Measurements from ENCODE around the gene LAT.

Gene LAT

GRCh38 chr16:28985211-28986041 lies 574 bp downstream of the LAT start:
- peaks cover 33% of the 10 kb centered on the region for H3K36me3 ChIP-seq
- H3K9me3 ChIP-seq (ENCODE audit: severe bottlenecking): peaks cover 3% of the 10 kb centered on the region
- H3K27me3 ChIP-seq (ENCODE audit: insufficient read depth, low read depth, severe bottlenecking): no peaks in the 10 kb centered on the region
- H3K4me3 ChIP-seq (ENCODE audit: low read depth, low read length): no peak overlapping the region
- no peak for DNase-seq
- no peak for TF ChIP-seq CTCF (IDR thresholded peaks at IDR 0.05; ENCODE audit: low read depth, low read length)
- H3K27ac ChIP-seq: no peak overlapping the region

- no peak for TF ChIP-seq CTCF (IDR thresholded peaks at IDR 0.05; ENCODE audit: low read depth, low read length)
- Histone ChIP-seq H3K4me3 (ENCODE audit: low read depth, low read length) (no peak overlapping the region), H3K36me3 (peaks cover 30% of the 10 kb centered on the region), H3K27me3 (ENCODE audit: insufficient read depth, low read depth, severe bottlenecking) (no peaks in the 10 kb centered on the region), H3K27ac (no peak overlapping the region), H3K9me3 (ENCODE audit: severe bottlenecking) (peaks cover 3% of the 10 kb centered on the region)
- DNase-seq: no peak
These were observed 1.2 kb downstream of the LAT start for GRCh38 chr16:28986046-28986445.

- H3K27ac ChIP-seq: no peak overlapping the region
- no peaks in the 10 kb centered on the region for H3K27me3 ChIP-seq (ENCODE audit: insufficient read depth, low read depth, severe bottlenecking)
- no peak overlapping the region for H3K4me3 ChIP-seq (ENCODE audit: low read depth, low read length)
- DNase-seq: no peak
- no peak for TF ChIP-seq CTCF (IDR thresholded peaks at IDR 0.05; ENCODE audit: low read depth, low read length)
- peaks cover 3% of the 10 kb centered on the region for H3K9me3 ChIP-seq (ENCODE audit: severe bottlenecking)
- H3K36me3 ChIP-seq: peaks cover 25% of the 10 kb centered on the region
These were observed 1.6 kb downstream of the LAT start for GRCh38 chr16:28986492-28986891.

- DNase-seq: no peak
- peaks cover 17% of the 10 kb centered on the region for H3K36me3 ChIP-seq
- H3K4me3 ChIP-seq (ENCODE audit: low read depth, low read length): no peak overlapping the region
- TF ChIP-seq CTCF (IDR thresholded peaks at IDR 0.05; ENCODE audit: low read depth, low read length): no peak
- no peaks in the 10 kb centered on the region for H3K9me3 ChIP-seq (ENCODE audit: severe bottlenecking)
- H3K27me3 ChIP-seq (ENCODE audit: insufficient read depth, low read depth, severe bottlenecking): no peaks in the 10 kb centered on the region
- H3K27ac ChIP-seq: no peak overlapping the region
These were observed 2.5 kb downstream of the LAT start for GRCh38 chr16:28987170-28987853.

- DNase-seq: no peak
- H3K27ac ChIP-seq: no peak overlapping the region
- H3K36me3 ChIP-seq: peaks cover 5% of the 10 kb centered on the region; the same call in 1 of the 2 replicates
- no peak for TF ChIP-seq CTCF (IDR thresholded peaks at IDR 0.05; ENCODE audit: low read depth, low read length)
- H3K4me3 ChIP-seq (ENCODE audit: low read depth, low read length): no peak overlapping the region
- no peaks in the 10 kb centered on the region for H3K9me3 ChIP-seq (ENCODE audit: severe bottlenecking)
- no peaks in the 10 kb centered on the region for H3K27me3 ChIP-seq (ENCODE audit: insufficient read depth, low read depth, severe bottlenecking)
These were observed 4.5 kb downstream of the LAT start for GRCh38 chr16:28989363-28989762.

All from WERI-Rb-1 (cell line).